Measurements from ENCODE around the gene TLCD2.
"Not testable (repeated sequence)": the region's sequence is repeated elsewhere in the genome, so short reads cannot be mapped to it uniquely, and the experiment has no call there.

Gene TLCD2

GRCh38 chr17:1693339-1693738 is 16.8 kb downstream of the TLCD2 start:
- no peaks in the 10 kb centered on the region for H3K4me1 ChIP-seq (ENCODE audit: low read length)
- no peak overlapping the region for H3K27ac ChIP-seq (ENCODE audit: low read length)
- no peak for DNase-seq
- no peaks in the 10 kb centered on the region for H3K79me2 ChIP-seq (ENCODE audit: low read length)
- H3K9ac ChIP-seq (ENCODE audit: low read length) = no peak overlapping the region
- H3K9me2 ChIP-seq (replicated peaks; ENCODE audit: insufficient read depth, low read length) = no peaks in the 10 kb centered on the region
- H3K9me3 ChIP-seq (replicated peaks; ENCODE audit: insufficient read depth, low read length) = no peaks in the 10 kb centered on the region
- no peak overlapping the region for H3K4me2 ChIP-seq (ENCODE audit: low read depth, low read length)
- H3K27me3 ChIP-seq (replicated peaks; ENCODE audit: insufficient read depth, low read length) = no peaks in the 10 kb centered on the region; the same call in 1 of the 2 replicates
- H4K20me1 ChIP-seq (ENCODE audit: insufficient read depth, low read length) = no peaks in the 10 kb centered on the region
- H2AFZ ChIP-seq (ENCODE audit: low read length) = no peak overlapping the region
- no peaks in the 10 kb centered on the region for H3F3A ChIP-seq (ENCODE audit: insufficient read depth, low read length)
- no peak overlapping the region for H3K4me3 ChIP-seq (ENCODE audit: low read length)
- H3K36me3 ChIP-seq (replicated peaks; ENCODE audit: insufficient read depth, low read length) = no peaks in the 10 kb centered on the region
- TF ChIP-seq CTCF (IDR thresholded peaks at IDR 0.05; ENCODE audit: low read length) (no peak), EZH2 (optimal IDR thresholded peaks at IDR 0.05; ENCODE audit: low read depth, low read length) (no peak), EZH2phosphoT487 (IDR thresholded peaks at IDR 0.05; ENCODE audit: low read length) (no peak)

- H3K36me3 ChIP-seq (replicated peaks; ENCODE audit: insufficient read depth, low read length) = no peaks in the 10 kb centered on the region
- DNase-seq = no peak
- no peaks in the 10 kb centered on the region for H3F3A ChIP-seq (ENCODE audit: insufficient read depth, low read length)
- H3K27me3 ChIP-seq (replicated peaks; ENCODE audit: insufficient read depth, low read length) = no peaks in the 10 kb centered on the region; the same call in 1 of the 2 replicates
- TF ChIP-seq CTCF (IDR thresholded peaks at IDR 0.05; ENCODE audit: low read length) (no peak), EZH2phosphoT487 (IDR thresholded peaks at IDR 0.05; ENCODE audit: low read length) (no peak), EZH2 (optimal IDR thresholded peaks at IDR 0.05; ENCODE audit: low read depth, low read length) (no peak)
- no peaks in the 10 kb centered on the region for H4K20me1 ChIP-seq (ENCODE audit: insufficient read depth, low read length)
- H3K4me3 ChIP-seq (ENCODE audit: low read length) = no peak overlapping the region
- H3K27ac ChIP-seq (ENCODE audit: low read length) = no peak overlapping the region
- no peaks in the 10 kb centered on the region for H3K79me2 ChIP-seq (ENCODE audit: low read length)
- H3K9me3 ChIP-seq (replicated peaks; ENCODE audit: insufficient read depth, low read length) = no peaks in the 10 kb centered on the region
- H3K9ac ChIP-seq (ENCODE audit: low read length) = no peak overlapping the region
- no peak overlapping the region for H2AFZ ChIP-seq (ENCODE audit: low read length)
- no peak overlapping the region for H3K4me2 ChIP-seq (ENCODE audit: low read depth, low read length)
- no peaks in the 10 kb centered on the region for H3K4me1 ChIP-seq (ENCODE audit: low read length)
- H3K9me2 ChIP-seq (replicated peaks; ENCODE audit: insufficient read depth, low read length) = no peaks in the 10 kb centered on the region
These were observed 19.5 kb downstream of the TLCD2 start for GRCh38 chr17:1690544-1691221.

- H3K9me2 ChIP-seq (replicated peaks; ENCODE audit: insufficient read depth, low read length); H3K4me1 ChIP-seq (ENCODE audit: low read length); H3K9ac ChIP-seq (ENCODE audit: low read length); H2AFZ ChIP-seq (ENCODE audit: low read length); H4K20me1 ChIP-seq (ENCODE audit: insufficient read depth, low read length); H3K9me3 ChIP-seq (replicated peaks; ENCODE audit: insufficient read depth, low read length); H3K36me3 ChIP-seq (replicated peaks; ENCODE audit: insufficient read depth, low read length); H3F3A ChIP-seq (ENCODE audit: insufficient read depth, low read length); H3K27me3 ChIP-seq (replicated peaks; ENCODE audit: insufficient read depth, low read length); H3K4me2 ChIP-seq (ENCODE audit: low read depth, low read length); H3K27ac ChIP-seq (ENCODE audit: low read length); DNase-seq; H3K4me3 ChIP-seq (ENCODE audit: low read length): not testable (repeated sequence)
- H3K79me2 ChIP-seq (ENCODE audit: low read length) = peaks cover 13% of the 10 kb centered on the region
These were observed 21.8 kb downstream of the TLCD2 start for GRCh38 chr17:1688405-1688804.

GRCh38 chr17:1686086-1686485 is 24.1 kb downstream of the TLCD2 start:
- Histone ChIP-seq H3K9ac (ENCODE audit: low read length) (no peak overlapping the region), H3K4me2 (ENCODE audit: low read depth, low read length) (no peak overlapping the region), H3K27ac (ENCODE audit: low read length) (no peak overlapping the region), H3K79me2 (ENCODE audit: low read length) (peaks cover 36% of the 10 kb centered on the region), H3K27me3 (replicated peaks; ENCODE audit: insufficient read depth, low read length) (no peaks in the 10 kb centered on the region), H3K9me3 (replicated peaks; ENCODE audit: insufficient read depth, low read length) (no peaks in the 10 kb centered on the region), H4K20me1 (ENCODE audit: insufficient read depth, low read length) (peaks cover 3% of the 10 kb centered on the region; the same call in 1 of the 2 replicates), H2AFZ (ENCODE audit: low read length) (no peak overlapping the region), H3K4me3 (ENCODE audit: low read length) (no peak overlapping the region), H3K36me3 (replicated peaks; ENCODE audit: insufficient read depth, low read length) (peaks cover 12% of the 10 kb centered on the region; the same call in 1 of the 2 replicates), H3F3A (ENCODE audit: insufficient read depth, low read length) (no peaks in the 10 kb centered on the region), H3K4me1 (ENCODE audit: low read length) (peaks cover 5% of the 10 kb centered on the region; the same call in 1 of the 2 replicates), H3K9me2 (replicated peaks; ENCODE audit: insufficient read depth, low read length) (no peaks in the 10 kb centered on the region)
- no peak for DNase-seq
- TF ChIP-seq EZH2 (optimal IDR thresholded peaks at IDR 0.05; ENCODE audit: low read depth, low read length) (no peak), CTCF (IDR thresholded peaks at IDR 0.05; ENCODE audit: low read length) (no peak), EZH2phosphoT487 (IDR thresholded peaks at IDR 0.05; ENCODE audit: low read length) (no peak)

Measured in MM.1S (cell line).